ENCODE data around the gene TRO.

TRO gene

GRCh38 chrX:54935306-54935705 lies 14.7 kb downstream of the TRO start:
- TF ChIP-seq FOXM1 (IDR thresholded peaks at IDR 0.05; ENCODE audit: borderline replicate concordance, low read depth) (no peak), RAD21 (IDR thresholded peaks at IDR 0.05; ENCODE audit: low read depth) (no peak), USF1 (IDR thresholded peaks at IDR 0.05) (no peak), EGR1 (IDR thresholded peaks at IDR 0.05) (no peak), CEBPB (IDR thresholded peaks at IDR 0.05) (no peak), TAF1 (IDR thresholded peaks at IDR 0.05; ENCODE audit: low read depth) (no peak), MAX (IDR thresholded peaks at IDR 0.05) (no peak), CREB1 (IDR thresholded peaks at IDR 0.05; ENCODE audit: low read depth) (no peak)

GRCh38 chrX:54937416-54937815 lies 16.8 kb downstream of the TRO start:
- TF ChIP-seq YY1 (IDR thresholded peaks at IDR 0.05; ENCODE audit: low read depth): no peak
- no peak for TF ChIP-seq NFIC (IDR thresholded peaks at IDR 0.05)
- no peak for TF ChIP-seq CREB1 (IDR thresholded peaks at IDR 0.05; ENCODE audit: low read depth)
- TF ChIP-seq TEAD4 (IDR thresholded peaks at IDR 0.05): no peak
- no peak for TF ChIP-seq USF1 (IDR thresholded peaks at IDR 0.05)
- no peak for TF ChIP-seq CEBPB (IDR thresholded peaks at IDR 0.05)
- no peak for TF ChIP-seq ZBTB7A (IDR thresholded peaks at IDR 0.05; ENCODE audit: low read depth)
- no peak for TF ChIP-seq REST (IDR thresholded peaks at IDR 0.05; ENCODE audit: low read depth)
- no peak for TF ChIP-seq EP300 (IDR thresholded peaks at IDR 0.05; ENCODE audit: borderline replicate concordance)
- no peak for TF ChIP-seq MAX (IDR thresholded peaks at IDR 0.05)
- TF ChIP-seq TCF12 (IDR thresholded peaks at IDR 0.05; ENCODE audit: low read depth): no peak
- TF ChIP-seq TAF1 (IDR thresholded peaks at IDR 0.05; ENCODE audit: low read depth): no peak
- TF ChIP-seq RAD21 (IDR thresholded peaks at IDR 0.05; ENCODE audit: low read depth): no peak
- no peak for TF ChIP-seq EGR1 (IDR thresholded peaks at IDR 0.05)
- TF ChIP-seq FOXM1 (IDR thresholded peaks at IDR 0.05; ENCODE audit: borderline replicate concordance, low read depth): no peak

GRCh38 chrX:54944816-54945215 lies 24.2 kb downstream of the TRO start:
- no peak for TF ChIP-seq USF1 (IDR thresholded peaks at IDR 0.05)
- no peak for TF ChIP-seq EGR1 (IDR thresholded peaks at IDR 0.05)
- no peak for TF ChIP-seq REST (IDR thresholded peaks at IDR 0.05; ENCODE audit: low read depth)
- TF ChIP-seq CREB1 (IDR thresholded peaks at IDR 0.05; ENCODE audit: low read depth): no peak
- no peak for TF ChIP-seq YY1 (IDR thresholded peaks at IDR 0.05; ENCODE audit: low read depth)

GRCh38 chrX:54945224-54945623 lies 24.6 kb downstream of the TRO start:
- no peak for TF ChIP-seq TAF1 (IDR thresholded peaks at IDR 0.05; ENCODE audit: low read depth)
- TF ChIP-seq CEBPB (IDR thresholded peaks at IDR 0.05): no peak
- TF ChIP-seq TCF12 (IDR thresholded peaks at IDR 0.05; ENCODE audit: low read depth): no peak
- TF ChIP-seq ZBTB7A (IDR thresholded peaks at IDR 0.05; ENCODE audit: low read depth): no peak
- no peak for TF ChIP-seq REST (IDR thresholded peaks at IDR 0.05; ENCODE audit: low read depth)
- no peak for TF ChIP-seq EGR1 (IDR thresholded peaks at IDR 0.05)
